Thyroid gland (tissue), 4 donors: Measurements from ENCODE around the gene PCDHB12.
"Not testable (repeated sequence)": the region's sequence is repeated elsewhere in the genome, so short reads cannot be mapped to it uniquely, and the experiment has no call there.

Experiments used
- POLR2A ChIP-seq, 2 donors: fragments of 450-650 bp; IDR thresholded peaks; one replicate each; pipeline ENCODE4 v1.6.1; 2017; ENCODE audit warnings: antibody characterized with exemption in 2 of 2, mild to moderate bottlenecking in 2 of 2, moderate library complexity in 1 of 2
- TF ChIP-seq, protein P1 (sequence below), 6 experiments: fragments of 200-600 bp in 3 of 6; fragments of 450-650 bp in 3 of 6; sonication (generic) in 3 of 6; IDR thresholded peaks; one replicate each; pipeline ENCODE4 v1.5.1; 2016 to 2019; ENCODE audit warnings: antibody characterized with exemption in 6 of 6, mild to moderate bottlenecking in 2 of 6, inconsistent platforms in 1 of 6, moderate library complexity in 1 of 6

DNA sequence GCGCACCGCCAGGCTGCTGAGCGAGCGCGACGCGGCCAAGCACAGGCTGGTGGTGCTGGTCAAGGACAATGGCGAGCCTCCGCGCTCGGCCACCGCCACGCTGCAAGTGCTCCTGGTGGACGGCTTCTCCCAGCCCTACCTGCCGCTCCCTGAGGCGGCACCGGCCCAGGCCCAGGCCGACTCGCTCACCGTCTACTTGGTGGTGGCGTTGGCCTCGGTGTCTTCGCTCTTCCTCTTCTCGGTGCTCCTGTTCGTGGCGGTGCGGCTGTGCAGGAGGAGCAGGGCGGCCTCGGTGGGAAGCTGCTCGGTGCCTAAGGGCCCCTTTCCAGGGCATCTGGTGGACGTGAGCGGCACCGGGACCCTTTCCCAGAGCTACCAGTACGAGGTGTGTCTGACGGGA is 6.9 kb upstream of the PCDHB12 start:
- TF ChIP-seq, protein P1, sequence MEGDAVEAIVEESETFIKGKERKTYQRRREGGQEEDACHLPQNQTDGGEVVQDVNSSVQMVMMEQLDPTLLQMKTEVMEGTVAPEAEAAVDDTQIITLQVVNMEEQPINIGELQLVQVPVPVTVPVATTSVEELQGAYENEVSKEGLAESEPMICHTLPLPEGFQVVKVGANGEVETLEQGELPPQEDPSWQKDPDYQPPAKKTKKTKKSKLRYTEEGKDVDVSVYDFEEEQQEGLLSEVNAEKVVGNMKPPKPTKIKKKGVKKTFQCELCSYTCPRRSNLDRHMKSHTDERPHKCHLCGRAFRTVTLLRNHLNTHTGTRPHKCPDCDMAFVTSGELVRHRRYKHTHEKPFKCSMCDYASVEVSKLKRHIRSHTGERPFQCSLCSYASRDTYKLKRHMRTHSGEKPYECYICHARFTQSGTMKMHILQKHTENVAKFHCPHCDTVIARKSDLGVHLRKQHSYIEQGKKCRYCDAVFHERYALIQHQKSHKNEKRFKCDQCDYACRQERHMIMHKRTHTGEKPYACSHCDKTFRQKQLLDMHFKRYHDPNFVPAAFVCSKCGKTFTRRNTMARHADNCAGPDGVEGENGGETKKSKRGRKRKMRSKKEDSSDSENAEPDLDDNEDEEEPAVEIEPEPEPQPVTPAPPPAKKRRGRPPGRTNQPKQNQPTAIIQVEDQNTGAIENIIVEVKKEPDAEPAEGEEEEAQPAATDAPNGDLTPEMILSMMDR (IDR thresholded peaks at IDR 0.05) = not testable (repeated sequence)
- not testable (repeated sequence) for TF ChIP-seq POLR2A (IDR thresholded peaks at IDR 0.05)
